ENCODE data around the gene SSR4.
"Not testable (repeated sequence)": the region's sequence is repeated elsewhere in the genome, so short reads cannot be mapped to it uniquely, and the experiment has no call there.

SSR4 gene

DNA sequence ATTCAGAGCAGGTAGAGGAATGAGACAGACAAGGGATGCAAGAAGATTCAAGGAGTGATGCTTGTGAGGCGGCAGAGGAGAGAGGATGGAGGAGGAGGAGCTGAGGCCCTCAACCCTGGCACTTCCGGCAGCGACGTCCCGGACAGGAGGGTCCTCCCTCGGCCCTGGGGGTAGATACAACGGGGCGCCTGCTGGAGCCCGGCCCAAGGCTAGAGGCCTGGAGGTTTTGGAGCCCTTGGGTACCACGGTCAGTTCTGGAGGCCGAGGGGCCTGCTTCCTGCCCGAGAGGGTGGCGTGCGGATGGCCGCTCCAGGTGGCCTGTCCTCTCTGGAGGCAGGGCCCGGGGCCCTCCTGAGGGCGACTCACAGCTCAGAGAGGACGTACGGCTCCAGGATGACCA lies 13.5 kb downstream of the SSR4 start:
- DNase-seq = no peak

DNA sequence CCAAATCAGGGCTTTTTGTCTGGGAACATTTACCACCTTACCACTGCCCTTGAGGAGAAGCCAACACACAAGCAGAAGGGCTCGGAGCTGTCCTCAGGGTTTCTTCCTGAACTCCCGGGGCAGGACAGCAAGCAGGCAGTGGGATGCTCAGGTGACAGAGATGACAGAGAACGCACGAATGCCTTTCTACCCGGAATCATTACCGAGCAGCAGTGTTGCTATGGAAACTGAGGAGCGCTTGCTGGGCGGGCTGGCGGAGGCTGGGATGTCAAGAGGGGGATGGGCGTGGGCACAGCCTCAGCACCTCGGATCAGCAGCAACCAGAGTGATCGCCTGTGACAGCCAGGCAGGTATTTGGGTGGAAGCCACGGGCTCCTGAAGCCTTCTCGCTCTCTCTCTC lies 17.8 kb downstream of the SSR4 start:
- no peak for DNase-seq

GRCh38 chrX:153813161-153813560 lies 18.7 kb downstream of the SSR4 start:
- DNase-seq = no peak

- DNase-seq = no peak
These were observed 20.3 kb downstream of the SSR4 start for GRCh38 chrX:153814591-153815315.

DNA sequence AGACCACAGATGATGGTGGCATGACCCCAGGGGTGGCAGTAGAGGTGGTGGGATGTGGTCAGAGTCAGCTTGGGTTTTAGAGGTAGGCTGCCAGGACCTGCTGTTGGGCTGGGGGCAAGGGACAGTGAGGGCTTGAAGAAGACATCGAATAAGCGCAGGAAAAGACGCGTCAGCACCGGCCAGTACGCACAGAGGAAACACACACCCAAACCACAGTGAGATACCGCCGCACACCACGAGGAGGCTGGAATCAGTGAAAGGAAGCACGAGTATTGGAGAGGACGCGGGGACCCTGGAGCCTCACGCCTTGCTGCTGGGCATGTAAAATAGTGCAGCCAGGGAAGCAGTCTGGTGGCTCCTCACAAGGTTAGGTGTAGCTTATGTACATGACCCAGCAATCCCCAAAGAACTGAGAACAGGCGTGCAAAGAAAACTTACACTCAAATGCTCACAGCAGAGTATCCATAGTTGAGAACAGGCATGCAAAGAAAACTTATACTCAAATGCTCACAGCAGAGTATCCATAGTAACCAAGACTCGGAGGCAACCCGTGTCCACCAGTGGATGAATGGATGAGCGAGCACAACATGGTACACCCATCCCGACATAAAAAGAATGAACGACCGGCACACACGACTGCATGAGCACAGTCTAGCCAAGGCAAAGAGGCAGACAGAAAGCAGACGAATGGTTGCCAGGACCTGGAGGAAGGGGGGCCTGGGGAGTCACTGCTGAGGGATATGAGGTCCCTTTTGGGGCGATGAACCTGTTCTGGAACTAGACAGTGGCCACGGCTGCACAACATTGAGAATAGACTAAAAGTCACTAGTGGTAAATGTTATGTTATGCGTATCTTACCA lies 22.6 kb downstream of the SSR4 start:
- DNase-seq = peak; percentile 34

- DNase-seq = not testable (repeated sequence)
These were observed 23.6 kb downstream of the SSR4 start for GRCh38 chrX:153818064-153818463.

- peak; percentile 53 for DNase-seq
These were observed 24.3 kb downstream of the SSR4 start for GRCh38 chrX:153818571-153819383.

DNA sequence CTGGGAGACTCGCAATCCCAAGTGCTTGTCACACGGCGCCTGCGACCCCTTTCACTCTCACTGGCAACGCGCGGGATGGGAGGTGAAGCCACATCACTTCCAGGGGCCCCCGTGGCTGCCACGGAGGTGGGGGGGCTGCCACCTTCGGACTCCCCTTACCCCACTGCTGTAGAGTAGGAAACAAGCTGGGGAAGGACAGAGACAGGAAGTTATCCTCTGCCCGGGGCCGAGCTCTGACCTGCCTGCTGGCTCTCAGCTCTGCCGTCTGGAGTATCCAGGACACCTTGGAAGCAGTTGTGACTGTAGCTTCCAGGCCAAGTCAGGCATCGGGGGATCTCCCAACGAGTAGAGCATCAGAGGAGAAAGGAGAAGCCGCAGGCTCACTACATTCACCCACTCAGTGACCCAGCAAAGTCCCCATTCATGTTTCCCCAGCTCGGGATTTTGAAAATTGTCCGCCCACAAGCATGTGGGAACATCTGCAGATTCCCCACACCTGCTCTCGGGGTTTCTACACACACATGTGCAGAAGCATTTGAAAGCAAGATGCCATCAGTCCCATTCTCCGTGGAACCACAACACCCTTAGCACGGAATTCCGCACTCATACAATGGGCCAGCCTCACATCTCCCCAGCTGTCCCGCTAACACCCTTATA lies 25.0 kb downstream of the SSR4 start:
- no peak for DNase-seq

GRCh38 chrX:153820601-153821000 lies 26.1 kb downstream of the SSR4 start:
- no peak for DNase-seq

DNA sequence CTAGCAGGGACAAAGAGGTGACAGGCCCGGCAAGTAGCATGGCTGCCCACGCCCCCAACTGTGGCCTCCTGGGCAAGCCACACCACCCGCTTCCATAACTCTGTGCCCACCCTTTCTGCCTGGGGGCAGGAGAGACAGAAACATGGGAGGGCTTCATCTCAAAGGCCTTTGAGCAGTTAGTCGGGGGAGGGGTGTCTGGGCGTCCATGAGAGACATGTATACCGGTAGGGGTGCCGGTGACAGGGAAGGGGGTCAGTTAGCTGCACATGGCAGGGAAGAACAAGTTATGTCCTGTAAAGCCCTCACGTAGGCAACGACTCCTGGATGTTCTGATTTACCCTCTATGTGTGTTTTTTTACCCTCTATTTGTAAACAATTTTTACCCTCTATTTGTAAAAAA lies 26.6 kb downstream of the SSR4 start:
- no peak for DNase-seq

- DNase-seq = no peak
These were observed 29.9 kb downstream of the SSR4 start for GRCh38 chrX:153824348-153824747.

- no peak for DNase-seq
These were observed 30.6 kb downstream of the SSR4 start for GRCh38 chrX:153825042-153825441.

GRCh38 chrX:153827016-153827415 lies 32.5 kb downstream of the SSR4 start:
- DNase-seq = no peak

DNA sequence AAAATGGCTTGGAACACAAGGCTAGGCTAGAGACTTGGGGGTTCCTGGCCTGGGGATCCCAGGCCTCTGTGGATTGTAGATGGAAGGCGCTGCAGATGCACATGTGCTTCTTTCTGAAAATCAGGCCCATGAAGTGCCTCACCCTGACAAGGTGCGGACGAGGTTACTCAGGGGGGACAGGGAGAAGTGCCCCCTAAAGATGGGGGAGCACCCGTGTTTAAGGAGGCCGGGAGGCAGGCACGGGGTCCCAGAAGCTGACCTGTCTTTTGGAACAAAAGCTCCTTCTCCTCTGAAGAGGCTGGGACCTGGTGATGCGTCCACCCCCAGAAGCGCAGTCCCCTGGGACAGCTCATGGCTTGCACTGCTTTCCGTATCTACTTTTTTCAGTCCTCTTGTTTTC lies 33.4 kb downstream of the SSR4 start:
- no peak for DNase-seq

DNA sequence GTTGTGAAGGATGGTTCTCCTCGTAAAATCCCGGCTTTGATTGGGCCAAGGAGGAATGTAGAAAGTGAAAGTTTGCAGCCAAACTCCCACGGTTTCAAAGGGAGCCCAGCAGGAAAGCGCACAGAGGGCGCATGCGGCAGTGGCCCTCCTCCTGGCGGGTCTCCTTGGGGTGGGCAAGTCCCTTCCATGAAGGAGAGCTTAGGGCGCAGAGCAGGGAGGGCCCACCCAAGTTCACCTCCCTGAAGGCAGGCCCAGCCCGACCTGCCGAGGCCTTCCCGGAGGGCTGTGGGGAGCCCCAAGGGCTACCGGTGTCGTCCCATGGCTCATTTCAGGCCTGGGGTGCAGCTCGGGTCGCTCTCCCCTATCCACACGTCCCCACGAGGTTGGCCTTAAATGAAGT lies 33.8 kb downstream of the SSR4 start:
- no peak for DNase-seq

- DNase-seq = no peak
These were observed 34.5 kb downstream of the SSR4 start for GRCh38 chrX:153828723-153829548.

DNA sequence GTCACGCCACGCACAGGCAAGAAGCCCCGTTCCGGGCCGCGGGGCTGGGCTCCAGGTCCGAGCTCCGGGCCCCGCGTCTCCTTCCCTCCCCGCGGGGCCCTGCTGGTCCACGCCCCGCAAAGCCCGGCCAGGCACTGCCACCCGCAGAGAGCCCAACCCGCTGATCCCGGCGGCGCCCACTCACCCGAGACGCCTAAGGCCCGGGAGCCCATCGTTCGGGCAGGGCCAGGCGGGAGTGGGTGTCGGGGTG lies 35.0 kb downstream of the SSR4 start:
- DNase-seq = no peak

- DNase-seq = no peak
These were observed 35.6 kb downstream of the SSR4 start, which contains the start of gene PDZD4 for GRCh38 chrX:153829799-153830639. TSS of gene PDZD4 (minus strand) at chrX:153830544. CDS start at chrX:153830298, 246 bp downstream.

GRCh38 chrX:153830640-153831428 lies 36.4 kb downstream of the SSR4 start:
- DNase-seq = no peak

All from T-helper 9 cell (primary cell).